GM23338 (cell line): ENCODE results near the gene R3HDM4. TPM values are rescaled to one million over a fixed set of nuclear protein-coding genes. Genes with fewer than 3 reads are reported as not detected.

Experiments
- ATAC-seq: fragments of 200-7000 bp; cut with Tn5 transposase; 3 replicates; pipeline ENCODE4 v1.9.1; 2020
- DNase-seq: peaks from one replicate; pipeline ENCODE4 v3.0.0-alpha.2; 2015; ENCODE audit warnings: low spot score
- H2AFZ ChIP-seq: fragments of 200-600 bp; sonication (generic); 2 replicates; pipeline ENCODE4 v1.8.0; 2016; ENCODE audit warnings: antibody characterized with exemption, mild to moderate bottlenecking, moderate library complexity
- H3F3A ChIP-seq: fragments of 200-600 bp; sonication (generic); replicated peaks from 2 replicates; pipeline ENCODE4 v1.8.0; 2017; ENCODE audit warnings: antibody characterized with exemption, mixed run types, low read depth
- H3K27ac ChIP-seq: fragments of 200-600 bp; sonication (generic); 2 replicates; pipeline ENCODE4 v1.6.1; 2016; ENCODE audit warnings: low read depth
- H3K27me3 ChIP-seq: fragments of 200-600 bp; sonication (generic); 2 replicates; pipeline ENCODE4 v1.8.0; 2016; ENCODE audit warnings: mild to moderate bottlenecking, mixed run types, moderate library complexity; ENCODE audit not compliant: insufficient read depth
- H3K36me3 ChIP-seq: fragments of 200-600 bp; sonication (generic); 2 replicates; pipeline ENCODE4 v1.8.0; 2016; ENCODE audit warnings: mild to moderate bottlenecking; ENCODE audit not compliant: insufficient read depth
- H3K4me1 ChIP-seq: fragments of 200-600 bp; sonication (generic); 2 replicates; pipeline ENCODE4 v1.8.0; 2016; ENCODE audit warnings: mild to moderate bottlenecking, moderate library complexity; ENCODE audit not compliant: insufficient read depth
- H3K4me2 ChIP-seq: fragments of 200-600 bp; sonication (generic); 2 replicates; pipeline ENCODE4 v1.7.1; 2017; ENCODE audit warnings: mixed run types
- H3K4me3 ChIP-seq: fragments of 200-600 bp; sonication (generic); 2 replicates; pipeline ENCODE4 v1.6.1; 2016; ENCODE audit warnings: mixed run types
- H3K79me2 ChIP-seq: fragments of 200-600 bp; sonication (generic); replicated peaks from 2 replicates; pipeline ENCODE4 v1.8.0; 2017; ENCODE audit warnings: mild to moderate bottlenecking; ENCODE audit not compliant: insufficient read depth
- H3K9me2 ChIP-seq: fragments of 200-600 bp; sonication (generic); 2 replicates; pipeline ENCODE4 v1.8.0; 2017; ENCODE audit not compliant: insufficient read depth
- H4K20me1 ChIP-seq: fragments of 200-600 bp; sonication (generic); replicated peaks from 2 replicates; pipeline ENCODE4 v1.8.0; 2017; ENCODE audit warnings: mild to moderate bottlenecking; ENCODE audit not compliant: insufficient read depth
- H3K27ac Mint-ChIP-seq: 2 replicates; pipeline ENCODE4 v1.8.0; 2020; ENCODE audit warnings: inconsistent platforms, mild to moderate bottlenecking, moderate library complexity, mixed read lengths
- H3K27me3 Mint-ChIP-seq: 3 replicates; pipeline ENCODE4 v1.8.0; 2022; ENCODE audit warnings: low read depth, mild to moderate bottlenecking, moderate library complexity, mixed read lengths, inconsistent platforms; ENCODE audit not compliant: insufficient read depth, poor library complexity
- H3K36me3 Mint-ChIP-seq: 3 replicates; pipeline ENCODE4 v1.8.0; 2021; ENCODE audit warnings: low read depth, mild to moderate bottlenecking, inconsistent platforms, moderate library complexity, mixed read lengths
- H3K4me1 Mint-ChIP-seq: 3 replicates; pipeline ENCODE4 v1.8.0; 2020; ENCODE audit warnings: mild to moderate bottlenecking, inconsistent platforms, mixed read lengths
- H3K4me3 Mint-ChIP-seq: 3 replicates; pipeline ENCODE4 v1.8.0; 2021; ENCODE audit warnings: moderate library complexity, mild to moderate bottlenecking, inconsistent platforms, mixed read lengths
- H3K9me3 Mint-ChIP-seq: 3 replicates; pipeline ENCODE4 v1.8.0; 2020; ENCODE audit warnings: moderate library complexity, mild to moderate bottlenecking, inconsistent platforms, mixed read lengths
- CREB1 ChIP-seq: fragments of 250-450 bp; sonication (Bioruptor Pico); IDR thresholded peaks from 2 replicates; pipeline ENCODE4 v1.5.0; 2020; ENCODE audit warnings: low read depth, mild to moderate bottlenecking, moderate library complexity
- EZH2 ChIP-seq: fragments of 200-600 bp; sonication (generic); IDR thresholded peaks from one replicate; pipeline ENCODE4 v1.8.0; 2017; ENCODE audit warnings: antibody characterized with exemption, mild to moderate bottlenecking, low read depth; ENCODE audit not compliant: unreplicated experiment
- EZH2phosphoT487 ChIP-seq: fragments of 200-600 bp; sonication (generic); IDR thresholded peaks from one replicate; pipeline ENCODE4 v1.8.1; 2018; ENCODE audit warnings: antibody characterized with exemption; ENCODE audit not compliant: unreplicated experiment
- JUNB ChIP-seq: IDR thresholded peaks from one replicate; pipeline ENCODE4 v1.6.1; 2016; ENCODE audit warnings: antibody characterized with exemption; ENCODE audit not compliant: unreplicated experiment
- NANOG ChIP-seq: IDR thresholded peaks from 2 replicates; pipeline ENCODE4 v1.6.1; 2016; ENCODE audit warnings: antibody characterized with exemption, borderline replicate concordance
- POLR2AphosphoS5 ChIP-seq: IDR thresholded peaks from 2 replicates; pipeline ENCODE4 v1.6.1; 2016; ENCODE audit warnings: antibody characterized with exemption, low read depth
- STAT1 ChIP-seq: IDR thresholded peaks from one replicate; pipeline ENCODE4 v1.6.1; 2016; ENCODE audit warnings: antibody characterized with exemption; ENCODE audit not compliant: unreplicated experiment
- ZNF114 ChIP-seq: fragments of 250-450 bp; sonication (Bioruptor Pico); IDR thresholded peaks from 2 replicates; pipeline ENCODE4 v1.5.0; 2020; ENCODE audit warnings: mild to moderate bottlenecking, moderate library complexity
- ZNF331 ChIP-seq: fragments of 250-450 bp; sonication (Bioruptor Pico); IDR thresholded peaks from 2 replicates; pipeline ENCODE4 v1.5.0; 2020; ENCODE audit warnings: low read depth, mild to moderate bottlenecking, moderate library complexity
- ZNF462 ChIP-seq: fragments of 250-450 bp; sonication (Bioruptor Pico); IDR thresholded peaks from 2 replicates; pipeline ENCODE4 v1.5.0; 2020; ENCODE audit warnings: mild to moderate bottlenecking, moderate library complexity
- polyA plus RNA-seq: library from polyadenylated mRNA; unstranded; fragments of >200 nt; fragmentation: Nextera tagmentation; extraction: Ambion mirVana; gene quantifications from 2 replicates; pipeline ENCODE4 v1.2.1, GENCODE V29; 2016
- total RNA-seq: library from RNA; depleted of rRNA; stranded (reverse); fragments of >200 nt; shearing (Covaris generic); gene quantifications from 2 replicates; pipeline ENCODE4 v1.2.3, GENCODE V29; 2014
- TF ChIP-seq, protein P1 (sequence below), 2 experiments: fragments of 200-600 bp in 1 of 2; sonication (generic) in 1 of 2; conservative IDR thresholded peaks; 2 replicates each; pipeline versions ENCODE4 v1.5.1 to v1.6.1; 2016 to 2017; ENCODE audit warnings: antibody characterized with exemption in 2 of 2, low read depth in 2 of 2, mild to moderate bottlenecking in 2 of 2, moderate library complexity in 1 of 2
- TF ChIP-seq, protein P2 (sequence below): IDR thresholded peaks from one replicate; pipeline ENCODE4 v1.6.1; 2018; ENCODE audit warnings: antibody characterized with exemption; ENCODE audit not compliant: unreplicated experiment
- TF ChIP-seq, protein P3 (sequence below): IDR thresholded peaks from 2 replicates; pipeline ENCODE4 v1.6.1; 2016; ENCODE audit warnings: antibody characterized with exemption

R3HDM4 gene
- total and polyA plus RNA-seq, 2 experiments from 2014 or later, result 76.5 to 87.1 TPM

DNA sequence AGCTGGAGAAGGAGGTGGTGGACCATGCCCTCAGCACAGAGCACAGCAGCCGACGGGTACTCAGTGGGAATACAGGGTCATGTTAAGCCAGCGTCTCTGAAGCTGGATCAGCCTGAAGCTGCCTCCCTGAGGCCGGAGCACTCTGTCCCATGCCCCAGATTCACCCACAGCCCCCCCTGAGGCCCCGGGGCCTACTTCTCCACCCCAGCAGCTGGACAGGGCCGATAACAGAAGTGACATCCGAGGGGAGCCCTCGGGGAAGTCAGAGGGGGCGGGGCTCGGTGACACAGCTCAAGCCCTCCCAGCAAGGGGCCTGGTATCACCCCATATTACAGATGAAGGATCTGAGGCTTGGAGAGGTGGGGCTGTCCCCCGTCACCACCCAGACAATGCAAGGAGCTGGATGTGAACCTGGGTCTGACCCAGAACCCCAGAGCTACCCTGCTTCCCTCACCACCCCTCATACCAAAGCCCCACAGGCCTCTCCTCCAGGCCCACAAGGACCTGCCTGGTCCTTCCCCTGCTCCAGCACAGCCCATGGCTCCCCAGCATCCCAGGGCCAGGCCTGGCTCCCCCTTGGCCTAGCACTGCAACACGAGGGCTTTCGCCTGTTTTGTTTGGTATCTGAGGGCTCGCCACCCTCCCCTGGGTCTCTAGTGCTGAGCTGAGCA lies 5.7 kb downstream of the R3HDM4 start:
- Histone ChIP-seq H3K79me2 (peaks cover 66% of the 10 kb centered on the region), H2AFZ (no peak overlapping the region), H3K27me3 (no peaks in the 10 kb centered on the region), H3K9me2 (no peaks in the 10 kb centered on the region), H3K36me3 (no peaks in the 10 kb centered on the region), H3K27ac (no peak overlapping the region), H4K20me1 (peaks cover 46% of the 10 kb centered on the region), H3K4me3 (no peak overlapping the region), H3K4me1 (peaks cover 5% of the 10 kb centered on the region; the same call in 1 of the 2 replicates), H3F3A (peaks cover 15% of the 10 kb centered on the region; the same call in 1 of the 2 replicates), H3K4me2 (no peak overlapping the region)
- Mint-ChIP-seq H3K4me3 (no peak overlapping the region), H3K4me1 (peaks cover 2% of the 10 kb centered on the region; the same call in 1 of the 3 replicates), H3K9me3 (no peaks in the 10 kb centered on the region), H3K27me3 (peaks cover 10% of the 10 kb centered on the region), H3K27ac (no peak overlapping the region), H3K36me3 (peaks cover 12% of the 10 kb centered on the region; the same call in 2 of the 3 replicates)
- TF ChIP-seq ZNF462 (CRISPR knock-in tag) (no peak), POLR2AphosphoS5 (no peak), JUNB (no peak), NANOG (no peak), ZNF114 (CRISPR knock-in tag) (no peak), EZH2 (no peak), ZNF331 (CRISPR knock-in tag) (no peak), STAT1 (no peak), EZH2phosphoT487 (no peak), CREB1 (CRISPR knock-in tag) (no peak)
- TF ChIP-seq, protein P1, sequence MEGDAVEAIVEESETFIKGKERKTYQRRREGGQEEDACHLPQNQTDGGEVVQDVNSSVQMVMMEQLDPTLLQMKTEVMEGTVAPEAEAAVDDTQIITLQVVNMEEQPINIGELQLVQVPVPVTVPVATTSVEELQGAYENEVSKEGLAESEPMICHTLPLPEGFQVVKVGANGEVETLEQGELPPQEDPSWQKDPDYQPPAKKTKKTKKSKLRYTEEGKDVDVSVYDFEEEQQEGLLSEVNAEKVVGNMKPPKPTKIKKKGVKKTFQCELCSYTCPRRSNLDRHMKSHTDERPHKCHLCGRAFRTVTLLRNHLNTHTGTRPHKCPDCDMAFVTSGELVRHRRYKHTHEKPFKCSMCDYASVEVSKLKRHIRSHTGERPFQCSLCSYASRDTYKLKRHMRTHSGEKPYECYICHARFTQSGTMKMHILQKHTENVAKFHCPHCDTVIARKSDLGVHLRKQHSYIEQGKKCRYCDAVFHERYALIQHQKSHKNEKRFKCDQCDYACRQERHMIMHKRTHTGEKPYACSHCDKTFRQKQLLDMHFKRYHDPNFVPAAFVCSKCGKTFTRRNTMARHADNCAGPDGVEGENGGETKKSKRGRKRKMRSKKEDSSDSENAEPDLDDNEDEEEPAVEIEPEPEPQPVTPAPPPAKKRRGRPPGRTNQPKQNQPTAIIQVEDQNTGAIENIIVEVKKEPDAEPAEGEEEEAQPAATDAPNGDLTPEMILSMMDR (conservative IDR thresholded peaks at IDR 0.05; ENCODE audit: low read depth in 2 of 2), result no peak
- TF ChIP-seq, protein P2, sequence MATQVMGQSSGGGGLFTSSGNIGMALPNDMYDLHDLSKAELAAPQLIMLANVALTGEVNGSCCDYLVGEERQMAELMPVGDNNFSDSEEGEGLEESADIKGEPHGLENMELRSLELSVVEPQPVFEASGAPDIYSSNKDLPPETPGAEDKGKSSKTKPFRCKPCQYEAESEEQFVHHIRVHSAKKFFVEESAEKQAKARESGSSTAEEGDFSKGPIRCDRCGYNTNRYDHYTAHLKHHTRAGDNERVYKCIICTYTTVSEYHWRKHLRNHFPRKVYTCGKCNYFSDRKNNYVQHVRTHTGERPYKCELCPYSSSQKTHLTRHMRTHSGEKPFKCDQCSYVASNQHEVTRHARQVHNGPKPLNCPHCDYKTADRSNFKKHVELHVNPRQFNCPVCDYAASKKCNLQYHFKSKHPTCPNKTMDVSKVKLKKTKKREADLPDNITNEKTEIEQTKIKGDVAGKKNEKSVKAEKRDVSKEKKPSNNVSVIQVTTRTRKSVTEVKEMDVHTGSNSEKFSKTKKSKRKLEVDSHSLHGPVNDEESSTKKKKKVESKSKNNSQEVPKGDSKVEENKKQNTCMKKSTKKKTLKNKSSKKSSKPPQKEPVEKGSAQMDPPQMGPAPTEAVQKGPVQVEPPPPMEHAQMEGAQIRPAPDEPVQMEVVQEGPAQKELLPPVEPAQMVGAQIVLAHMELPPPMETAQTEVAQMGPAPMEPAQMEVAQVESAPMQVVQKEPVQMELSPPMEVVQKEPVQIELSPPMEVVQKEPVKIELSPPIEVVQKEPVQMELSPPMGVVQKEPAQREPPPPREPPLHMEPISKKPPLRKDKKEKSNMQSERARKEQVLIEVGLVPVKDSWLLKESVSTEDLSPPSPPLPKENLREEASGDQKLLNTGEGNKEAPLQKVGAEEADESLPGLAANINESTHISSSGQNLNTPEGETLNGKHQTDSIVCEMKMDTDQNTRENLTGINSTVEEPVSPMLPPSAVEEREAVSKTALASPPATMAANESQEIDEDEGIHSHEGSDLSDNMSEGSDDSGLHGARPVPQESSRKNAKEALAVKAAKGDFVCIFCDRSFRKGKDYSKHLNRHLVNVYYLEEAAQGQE, result no peak
- TF ChIP-seq, protein P3, sequence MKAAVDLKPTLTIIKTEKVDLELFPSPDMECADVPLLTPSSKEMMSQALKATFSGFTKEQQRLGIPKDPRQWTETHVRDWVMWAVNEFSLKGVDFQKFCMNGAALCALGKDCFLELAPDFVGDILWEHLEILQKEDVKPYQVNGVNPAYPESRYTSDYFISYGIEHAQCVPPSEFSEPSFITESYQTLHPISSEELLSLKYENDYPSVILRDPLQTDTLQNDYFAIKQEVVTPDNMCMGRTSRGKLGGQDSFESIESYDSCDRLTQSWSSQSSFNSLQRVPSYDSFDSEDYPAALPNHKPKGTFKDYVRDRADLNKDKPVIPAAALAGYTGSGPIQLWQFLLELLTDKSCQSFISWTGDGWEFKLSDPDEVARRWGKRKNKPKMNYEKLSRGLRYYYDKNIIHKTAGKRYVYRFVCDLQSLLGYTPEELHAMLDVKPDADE, result no peak
- ATAC-seq, result no peak
- DNase-seq, result no peak
